Measurements from ENCODE around the gene CYP46A1. TPM values are rescaled to one million over a fixed set of nuclear protein-coding genes. Genes with fewer than 3 reads are reported as not detected.

The CYP46A1 gene
- total RNA-seq, 1 donor from 2014 or later = 1.3 TPM

- Histone ChIP-seq H3K36me3 (no peaks in the 10 kb centered on the region), H3K27me3 (no peaks in the 10 kb centered on the region), H3K4me1 (peaks cover 4% of the 10 kb centered on the region), H3K4me3 (no peak overlapping the region), H3K9me3 (no peaks in the 10 kb centered on the region), H3K27ac (no peak overlapping the region)
- no peak for DNase-seq
- ATAC-seq = no peak
- intact Hi-C loops (cut with DNase I) = no loop called here
- no peak for TF ChIP-seq CTCF (IDR thresholded peaks at IDR 0.05)
These were observed 4.5 kb downstream of the CYP46A1 start for GRCh38 chr14:99688629-99689028.

GRCh38 chr14:99689266-99690236 is 5.5 kb downstream of the CYP46A1 start:
- no peak overlapping the region for H3K27ac ChIP-seq
- no peaks in the 10 kb centered on the region for H3K27me3 ChIP-seq
- TF ChIP-seq CTCF (IDR thresholded peaks at IDR 0.05) = no peak
- ATAC-seq = no peak
- no peaks in the 10 kb centered on the region for H3K36me3 ChIP-seq
- no peak for DNase-seq
- H3K4me3 ChIP-seq = no peak overlapping the region
- H3K9me3 ChIP-seq = no peaks in the 10 kb centered on the region
- peaks cover 3% of the 10 kb centered on the region for H3K4me1 ChIP-seq
- intact Hi-C loops (cut with DNase I) = no loop called here

- ATAC-seq (no peak), DNase-seq (no peak)
- Histone ChIP-seq H3K27ac (no peak overlapping the region), H3K4me1 (no peaks in the 10 kb centered on the region), H3K27me3 (no peaks in the 10 kb centered on the region), H3K36me3 (no peaks in the 10 kb centered on the region), H3K9me3 (no peaks in the 10 kb centered on the region), H3K4me3 (no peak overlapping the region)
- TF ChIP-seq CTCF (IDR thresholded peaks at IDR 0.05) = no peak
- intact Hi-C loops (cut with DNase I) = no loop called here
These were observed 6.5 kb downstream of the CYP46A1 start for GRCh38 chr14:99690636-99691035.

- Histone ChIP-seq H3K36me3 (no peaks in the 10 kb centered on the region), H3K4me1 (no peaks in the 10 kb centered on the region), H3K4me3 (no peak overlapping the region), H3K9me3 (no peaks in the 10 kb centered on the region), H3K27ac (no peak overlapping the region), H3K27me3 (no peaks in the 10 kb centered on the region)
- intact Hi-C loops (cut with DNase I) = no loop called here
- ATAC-seq = no peak
- TF ChIP-seq CTCF (IDR thresholded peaks at IDR 0.05) = no peak
- peak; percentile 50 for DNase-seq
These were observed 7.2 kb downstream of the CYP46A1 start for GRCh38 chr14:99691111-99691885.

- Histone ChIP-seq H3K4me3 (no peak overlapping the region), H3K27me3 (no peaks in the 10 kb centered on the region), H3K36me3 (no peaks in the 10 kb centered on the region), H3K4me1 (peaks cover 3% of the 10 kb centered on the region), H3K27ac (no peak overlapping the region), H3K9me3 (no peaks in the 10 kb centered on the region)
- intact Hi-C loops (cut with DNase I) = no loop called here
- TF ChIP-seq CTCF (IDR thresholded peaks at IDR 0.05) = no peak
- DNase-seq = no peak
- ATAC-seq = no peak
These were observed 9.8 kb downstream of the CYP46A1 start for GRCh38 chr14:99693918-99694317.
